Mesendoderm (in vitro differentiated cells): Measurements from ENCODE around the gene HKDC1.

Source experiments
- DNase-seq: peaks from one replicate; pipeline ENCODE4 v3.0.0; 2013
- H2AK5ac ChIP-seq: 2 replicates; pipeline ENCODE4 v1.6.1; 2013; ENCODE audit warnings: low read length, inconsistent platforms
- H2BK120ac ChIP-seq: 2 replicates; pipeline ENCODE4 v1.6.1; 2013; ENCODE audit warnings: low read depth, mild to moderate bottlenecking, low read length, moderate library complexity, mixed read lengths
- H2BK15ac ChIP-seq: replicated peaks from 2 replicates; pipeline ENCODE4 v1.6.1; 2013; ENCODE audit warnings: low read depth, mild to moderate bottlenecking, moderate library complexity
- H2BK5ac ChIP-seq: 2 replicates; pipeline ENCODE4 v1.6.1; 2013; ENCODE audit warnings: low read length, inconsistent platforms
- H3K18ac ChIP-seq: 2 replicates; pipeline ENCODE4 v1.6.1; 2013; ENCODE audit warnings: mild to moderate bottlenecking, low read length, mixed read lengths
- H3K23ac ChIP-seq: one replicate; pipeline ENCODE4 v1.6.1; 2013; ENCODE audit warnings: low read length
- H3K27ac ChIP-seq: 2 replicates; pipeline ENCODE4 v1.5.1; 2013; ENCODE audit warnings: low read depth, mild to moderate bottlenecking, inconsistent platforms, low read length, moderate library complexity
- H3K27me3 ChIP-seq: 2 replicates; pipeline ENCODE4 v1.6.1; 2013; ENCODE audit warnings: low read length, control low read depth, mild to moderate bottlenecking, inconsistent platforms; ENCODE audit not compliant: insufficient read depth, poor library complexity
- H3K36me3 ChIP-seq: 2 replicates; pipeline ENCODE4 v1.6.1; 2013; ENCODE audit warnings: low read length, inconsistent platforms; ENCODE audit not compliant: control insufficient read depth, insufficient read depth
- H3K4ac ChIP-seq: one replicate; pipeline ENCODE4 v1.6.1; 2013; ENCODE audit warnings: low read depth, mild to moderate bottlenecking, low read length, moderate library complexity
- H3K4me1 ChIP-seq: 2 replicates; pipeline ENCODE4 v1.6.1; 2013; ENCODE audit warnings: low read depth, low read length, inconsistent platforms; ENCODE audit not compliant: control insufficient read depth
- H3K4me2 ChIP-seq: 2 replicates; pipeline ENCODE4 v1.6.1; 2013; ENCODE audit warnings: low read length
- H3K4me3 ChIP-seq: 2 replicates; pipeline ENCODE4 v1.5.1; 2013; ENCODE audit warnings: mild to moderate bottlenecking, low read length
- H3K56ac ChIP-seq: one replicate; pipeline ENCODE4 v1.6.1; 2013; ENCODE audit warnings: low read length
- H3K79me1 ChIP-seq: 2 replicates; pipeline ENCODE4 v1.6.1; 2013; ENCODE audit warnings: low read length, inconsistent platforms
- H3K79me2 ChIP-seq: 2 replicates; pipeline ENCODE4 v1.6.1; 2013; ENCODE audit warnings: mild to moderate bottlenecking, low read length; ENCODE audit not compliant: control insufficient read depth, insufficient read depth
- H3K9ac ChIP-seq: 2 replicates; pipeline ENCODE4 v1.6.1; 2013; ENCODE audit warnings: low read length, inconsistent platforms
- H4K5ac ChIP-seq: one replicate; pipeline ENCODE4 v1.6.1; 2013; ENCODE audit warnings: low read length
- H4K8ac ChIP-seq: one replicate; pipeline ENCODE4 v1.6.1; 2013; ENCODE audit warnings: low read depth, mild to moderate bottlenecking, control low read depth, low read length, moderate library complexity
- WGBS: extraction: QIAGEN DNeasy Blood & Tissue Kit; methylation state at CpG from one replicate; pipeline ENCODE4 v1.1.7; 2013; ENCODE audit warnings: low lambda C conversion rate, missing lambda C conversion rate; ENCODE audit not compliant: insufficient coverage; ENCODE audit errors: extremely low coverage; 5-methylcytosine and 5-hydroxymethylcytosine counted together

Gene HKDC1

GRCh38 chr10:69179743-69180524, 40.2 kb upstream of the HKDC1 start, which contains the start of gene SUPV3L1:
SUPV3L1 (plus strand) TSS chr10:69180234; CDS start chr10:69180292, 58 bp downstream.
- Histone ChIP-seq H2BK15ac (no peak within 1 kb of the TSS), H2AK5ac (peak within 1 kb of the TSS; percentile 86)
- WGBS: no CpG with 5 or more reads among the region's 44 CpGs

GRCh38 chr10:69180525-69181204, 39.5 kb upstream of the HKDC1 start:
- Histone ChIP-seq H3K18ac (no peak overlapping the region), H3K4ac (no peak overlapping the region), H2BK5ac (no peak overlapping the region), H3K23ac (no peak overlapping the region), H3K4me3 (peak overlapping the region; percentile 74), H2AK5ac (no peak overlapping the region), H3K4me2 (peak overlapping the region; percentile 87), H3K27ac (no peak overlapping the region), H3K79me2 (peaks cover 36% of the 10 kb centered on the region), H4K5ac (no peak overlapping the region), H3K56ac (peak overlapping the region; percentile 91), H3K36me3 (no peaks in the 10 kb centered on the region), H3K9ac (peak overlapping the region; percentile 82), H2BK15ac (no peak overlapping the region), H4K8ac (no peak overlapping the region), H3K79me1 (peaks cover 13% of the 10 kb centered on the region), H2BK120ac (no peak overlapping the region), H3K27me3 (no peaks in the 10 kb centered on the region), H3K4me1 (peaks cover 5% of the 10 kb centered on the region)
- WGBS: no CpG with 5 or more reads among the region's 29 CpGs
- peak; percentile 71 for DNase-seq

More at GRCh38 chr10:69179743-69180524, 40.2 kb upstream of the HKDC1 start, which contains the start of gene SUPV3L1:
- peaks cover 5% of the 10 kb centered on the region for H3K4me1 ChIP-seq
- peak within 1 kb of the TSS; percentile 74 for H3K4me3 ChIP-seq
- peak within 1 kb of the TSS; percentile 91 for H3K56ac ChIP-seq
- no peak within 1 kb of the TSS for H2BK120ac ChIP-seq
- peak within 1 kb of the TSS; percentile 94 for H3K4me2 ChIP-seq
- DNase-seq: peak; percentile 99
- H3K79me1 ChIP-seq: peaks cover 10% of the 10 kb centered on the region
- H3K36me3 ChIP-seq: no peaks in the 10 kb centered on the region
- H4K8ac ChIP-seq: peak within 1 kb of the TSS; percentile 31
- H3K4ac ChIP-seq: no peak within 1 kb of the TSS
- H3K27ac ChIP-seq: no peak within 1 kb of the TSS
- H2BK5ac ChIP-seq: no peak within 1 kb of the TSS
- H3K79me2 ChIP-seq: peaks cover 33% of the 10 kb centered on the region
- no peak within 1 kb of the TSS for H3K23ac ChIP-seq
- peak within 1 kb of the TSS; percentile 96 for H4K5ac ChIP-seq
- no peaks in the 10 kb centered on the region for H3K27me3 ChIP-seq
- H3K18ac ChIP-seq: no peak within 1 kb of the TSS
- H3K9ac ChIP-seq: peak within 1 kb of the TSS; percentile 82

- H3K56ac ChIP-seq: no peak overlapping the region
- H4K8ac ChIP-seq: no peak overlapping the region
- H3K27ac ChIP-seq: no peak overlapping the region
- peak; percentile 6 for DNase-seq
- H3K36me3 ChIP-seq: peaks cover 2% of the 10 kb centered on the region
- no peak overlapping the region for H2AK5ac ChIP-seq
- peak overlapping the region; percentile 87 for H3K4me2 ChIP-seq
- no CpG with 5 or more reads among the region's 1 CpG for WGBS
- no peak overlapping the region for H2BK5ac ChIP-seq
- no peak overlapping the region for H3K23ac ChIP-seq
- peaks cover 5% of the 10 kb centered on the region for H3K4me1 ChIP-seq
- H3K4ac ChIP-seq: no peak overlapping the region
- no peak overlapping the region for H3K9ac ChIP-seq
- H3K79me2 ChIP-seq: peaks cover 36% of the 10 kb centered on the region
- H4K5ac ChIP-seq: no peak overlapping the region
- H3K79me1 ChIP-seq: peaks cover 13% of the 10 kb centered on the region
- H3K4me3 ChIP-seq: no peak overlapping the region
- no peak overlapping the region for H2BK15ac ChIP-seq
- H2BK120ac ChIP-seq: no peak overlapping the region
- no peaks in the 10 kb centered on the region for H3K27me3 ChIP-seq
- no peak overlapping the region for H3K18ac ChIP-seq
These were observed 38.7 kb upstream of the HKDC1 start for GRCh38 chr10:69181433-69181832.

GRCh38 chr10:69182005-69182404, 38.1 kb upstream of the HKDC1 start:
- no peak overlapping the region for H3K27ac ChIP-seq
- no peaks in the 10 kb centered on the region for H3K27me3 ChIP-seq
- H3K23ac ChIP-seq: no peak overlapping the region
- no peak overlapping the region for H3K4me2 ChIP-seq
- no peak overlapping the region for H4K8ac ChIP-seq
- no peak overlapping the region for H3K4me3 ChIP-seq
- H3K56ac ChIP-seq: no peak overlapping the region
- no peak overlapping the region for H2BK120ac ChIP-seq
- H2BK5ac ChIP-seq: no peak overlapping the region
- H3K9ac ChIP-seq: no peak overlapping the region
- H2AK5ac ChIP-seq: no peak overlapping the region
- DNase-seq: no peak
- H3K4me1 ChIP-seq: peaks cover 5% of the 10 kb centered on the region
- peaks cover 3% of the 10 kb centered on the region for H3K36me3 ChIP-seq
- no peak overlapping the region for H3K18ac ChIP-seq
- WGBS: no CpG with 5 or more reads among the region's 4 CpGs
- no peak overlapping the region for H3K4ac ChIP-seq
- H3K79me2 ChIP-seq: peaks cover 36% of the 10 kb centered on the region
- no peak overlapping the region for H2BK15ac ChIP-seq
- H4K5ac ChIP-seq: no peak overlapping the region
- peaks cover 13% of the 10 kb centered on the region for H3K79me1 ChIP-seq

- H2BK5ac ChIP-seq: no peak overlapping the region
- no peak overlapping the region for H4K8ac ChIP-seq
- H2AK5ac ChIP-seq: no peak overlapping the region
- no peak overlapping the region for H3K9ac ChIP-seq
- H3K18ac ChIP-seq: no peak overlapping the region
- H3K4me2 ChIP-seq: no peak overlapping the region
- no peak overlapping the region for H3K23ac ChIP-seq
- H3K4me3 ChIP-seq: no peak overlapping the region
- H3K4me1 ChIP-seq: no peaks in the 10 kb centered on the region
- no peak overlapping the region for H3K56ac ChIP-seq
- H3K27me3 ChIP-seq: no peaks in the 10 kb centered on the region
- no peak overlapping the region for H2BK120ac ChIP-seq
- H3K27ac ChIP-seq: no peak overlapping the region
- no peak for DNase-seq
- no peak overlapping the region for H2BK15ac ChIP-seq
- H3K4ac ChIP-seq: no peak overlapping the region
- peaks cover 11% of the 10 kb centered on the region for H3K79me1 ChIP-seq
- H4K5ac ChIP-seq: no peak overlapping the region
- whole genome bisulfite sequencing: no CpG with 5 or more reads among the region's 1 CpG
- peaks cover 23% of the 10 kb centered on the region for H3K79me2 ChIP-seq
- peaks cover 9% of the 10 kb centered on the region for H3K36me3 ChIP-seq
These were observed 33.6 kb upstream of the HKDC1 start for GRCh38 chr10:69186524-69186923.
